HAP-1 (cell line): ENCODE data around the gene IL10.

Experiments
- DNase-seq, 2 experiments: peaks; one replicate each; pipeline ENCODE4 v3.0.0-alpha.2; 2016 to 2020; ENCODE audit warnings: low spot score in 2 of 2
- H3K27me3 ChIP-seq: fragments of 250-450 bp; sonication (Bioruptor Pico); 2 replicates; pipeline ENCODE4 v1.5.1; 2020; ENCODE audit warnings: low read depth, mild to moderate bottlenecking, moderate library complexity
- H3K36me3 ChIP-seq: fragments of 250-450 bp; sonication (Bioruptor Pico); replicated peaks from 2 replicates; pipeline ENCODE4 v1.5.1; 2020; ENCODE audit warnings: mild to moderate bottlenecking
- H3K4me1 ChIP-seq: fragments of 250-450 bp; sonication (Bioruptor Pico); 2 replicates; pipeline ENCODE4 v1.5.1; 2020; ENCODE audit warnings: mild to moderate bottlenecking
- H3K4me3 ChIP-seq: fragments of 250-450 bp; sonication (Bioruptor Pico); 2 replicates; pipeline ENCODE4 v1.5.1; 2020; ENCODE audit warnings: mild to moderate bottlenecking, moderate library complexity
- H3K9me3 ChIP-seq: fragments of 250-450 bp; sonication (Bioruptor Pico); 2 replicates; pipeline ENCODE4 v1.5.1; 2020; ENCODE audit warnings: mild to moderate bottlenecking, moderate library complexity
- in situ Hi-C: fragments of 300-500 bp; cut with MboI; formaldehyde crosslinking; loops from 3 replicates; pipeline ENCODE4 v1.14.3; 2020; ENCODE audit warnings: low sequenced_read_pairs, inconsistent platforms, mixed read lengths

The IL10 gene

DNA sequence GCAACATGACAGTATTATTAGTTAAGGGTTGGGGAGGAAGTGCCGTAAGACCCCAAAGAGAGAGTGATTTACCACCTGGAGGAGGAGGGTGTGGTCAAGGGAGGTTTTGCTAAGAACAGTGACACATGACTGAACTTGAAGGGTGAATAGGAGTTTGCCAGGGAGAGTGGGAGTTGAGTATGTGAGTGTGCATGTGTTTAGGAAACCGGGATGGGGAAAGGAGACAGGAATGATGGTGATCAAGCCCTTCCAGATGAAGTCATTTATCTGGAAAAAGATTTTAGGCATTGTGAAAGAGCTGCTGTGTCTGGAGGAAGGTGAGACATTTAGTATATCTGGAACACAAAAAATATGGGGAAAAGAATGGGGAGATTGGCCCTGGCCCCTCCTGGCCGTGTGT is 28.1 kb upstream of the IL10 start:
- Histone ChIP-seq H3K4me3 (no peak overlapping the region), H3K9me3 (no peaks in the 10 kb centered on the region), H3K4me1 (no peaks in the 10 kb centered on the region), H3K36me3 (no peaks in the 10 kb centered on the region), H3K27me3 (peaks cover 4% of the 10 kb centered on the region; the same call in 1 of the 2 replicates)
- in situ Hi-C loops: loop anchor here (10.0 kb wide), 1 partner anchor 56 kb away; no protein-coding TSS in a partner anchor
- DNase-seq: no peak

DNA sequence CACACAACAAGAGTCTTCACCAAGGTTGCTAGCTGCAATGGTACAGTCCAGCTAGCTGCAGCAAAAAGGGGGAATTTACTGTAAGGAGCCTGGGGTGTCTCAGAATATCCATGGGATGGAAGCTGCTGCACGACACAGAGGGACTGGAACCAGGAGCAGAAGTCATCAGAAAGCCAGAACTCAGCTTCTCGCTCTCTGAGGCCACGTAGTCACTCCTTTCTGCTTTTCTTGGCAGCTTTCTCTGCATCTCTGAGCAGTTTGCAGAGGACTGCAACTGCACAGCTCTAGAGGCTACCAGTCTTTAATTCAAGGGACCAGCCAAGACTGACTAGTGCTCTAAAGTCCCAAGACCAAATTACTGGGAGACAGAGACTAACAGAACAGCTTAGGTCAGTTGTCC is 27.0 kb upstream of the IL10 start:
- no peaks in the 10 kb centered on the region for H3K4me1 ChIP-seq
- in situ Hi-C loops: no loop called here
- H3K9me3 ChIP-seq: no peaks in the 10 kb centered on the region
- H3K4me3 ChIP-seq: no peak overlapping the region
- DNase-seq: no peak
- H3K36me3 ChIP-seq: no peaks in the 10 kb centered on the region
- peaks cover 4% of the 10 kb centered on the region; the same call in 1 of the 2 replicates for H3K27me3 ChIP-seq

DNA sequence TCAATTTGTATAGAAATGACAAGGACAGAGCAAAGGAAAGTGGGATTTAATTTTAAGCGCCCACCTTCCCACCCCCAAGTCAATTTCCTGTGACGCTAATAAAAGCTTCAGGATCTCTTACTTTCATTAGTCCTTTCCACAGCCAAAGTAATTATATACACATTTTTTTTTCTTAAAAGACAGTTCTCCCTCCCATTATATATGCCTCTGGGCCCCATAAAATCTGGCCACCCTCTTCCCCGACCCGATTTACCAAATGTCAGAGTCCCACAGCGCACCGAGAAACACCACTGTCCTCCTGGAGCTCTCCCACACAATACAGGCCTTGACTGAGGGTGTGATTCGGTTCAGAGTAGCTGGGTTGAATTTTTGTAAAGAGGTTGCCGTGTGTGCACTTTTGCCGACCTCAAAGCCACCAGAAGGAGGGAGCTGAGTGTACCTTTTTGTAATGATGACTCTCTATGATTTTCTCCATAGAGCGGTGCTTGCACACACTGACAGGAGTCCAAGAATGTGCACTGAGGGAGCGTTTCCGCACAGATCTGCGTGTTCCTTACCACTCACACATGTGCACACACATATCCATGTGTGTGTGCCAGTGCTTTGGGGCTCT is 26.2 kb upstream of the IL10 start:
- Histone ChIP-seq H3K4me1 (no peaks in the 10 kb centered on the region), H3K27me3 (peaks cover 4% of the 10 kb centered on the region; the same call in 1 of the 2 replicates), H3K9me3 (no peaks in the 10 kb centered on the region), H3K4me3 (no peak overlapping the region), H3K36me3 (no peaks in the 10 kb centered on the region)
- in situ Hi-C loops: no loop called here
- DNase-seq: no peak

DNA sequence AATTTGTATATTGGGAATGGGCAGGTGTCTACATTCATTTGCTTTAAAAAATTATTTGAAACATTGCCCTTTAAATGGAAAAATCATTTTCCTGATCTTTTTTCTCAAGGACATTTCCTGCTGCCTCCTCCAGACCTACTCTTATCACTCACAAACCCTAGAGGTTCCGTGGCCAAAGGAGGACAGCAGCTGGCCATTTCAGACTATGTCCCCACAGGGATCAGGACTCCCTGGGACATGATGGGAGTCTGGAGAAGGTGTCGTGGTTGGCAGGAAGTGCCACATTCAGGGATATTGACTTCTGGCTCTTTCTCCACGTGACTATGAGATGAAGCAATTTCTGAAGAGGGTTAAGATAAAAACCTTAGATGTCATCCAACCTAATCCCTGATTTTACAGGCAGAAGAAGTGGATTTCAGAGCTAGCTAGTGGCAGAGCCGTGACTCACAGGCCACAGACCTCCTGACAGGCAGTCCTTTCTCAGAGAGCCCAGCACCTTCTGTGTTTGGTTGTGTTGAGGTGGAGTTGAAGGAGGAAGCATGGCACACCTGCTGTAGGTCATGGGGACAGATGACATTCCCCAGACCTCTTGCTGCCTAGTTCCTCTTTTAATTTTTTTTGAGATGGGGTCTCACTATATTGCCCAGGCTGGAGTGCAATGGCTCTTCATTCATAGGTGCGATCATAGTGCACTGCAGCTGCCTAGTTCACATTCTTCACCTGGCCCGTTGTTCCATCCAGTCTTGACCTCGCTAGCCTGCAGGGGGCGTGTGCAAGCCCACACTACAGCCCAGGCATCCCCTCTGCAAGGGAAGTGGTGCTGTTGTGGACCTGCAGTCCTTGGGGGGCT is 25.5 kb upstream of the IL10 start:
- Histone ChIP-seq H3K27me3 (peaks cover 4% of the 10 kb centered on the region; the same call in 1 of the 2 replicates), H3K4me3 (no peak overlapping the region), H3K9me3 (no peaks in the 10 kb centered on the region), H3K4me1 (no peaks in the 10 kb centered on the region), H3K36me3 (no peaks in the 10 kb centered on the region)
- in situ Hi-C loops: no loop called here
- DNase-seq: peak; percentile 10 to 51

DNA sequence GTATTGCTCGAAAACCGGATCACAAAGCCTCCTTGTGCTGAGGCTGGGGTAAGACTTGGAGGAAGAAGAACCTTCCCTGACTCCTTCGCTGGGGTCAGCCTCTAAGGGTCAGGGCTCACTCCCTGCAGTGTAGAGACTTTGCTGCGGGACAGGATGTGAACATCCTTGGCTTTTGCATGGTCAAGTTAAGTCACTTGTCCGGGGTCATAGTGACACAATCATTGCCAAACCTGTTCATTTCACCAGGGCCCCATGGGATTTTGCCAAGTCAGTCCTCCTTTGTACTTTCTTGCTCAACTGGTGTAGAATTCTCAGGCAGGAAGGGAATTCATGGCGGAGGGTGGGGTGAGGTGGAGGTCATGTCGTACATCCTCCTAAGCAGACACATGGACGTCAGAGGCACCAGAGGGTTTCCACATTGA is 24.7 kb upstream of the IL10 start:
- in situ Hi-C loops: no loop called here
- DNase-seq: no peak
- no peaks in the 10 kb centered on the region for H3K4me1 ChIP-seq
- peaks cover 4% of the 10 kb centered on the region; the same call in 1 of the 2 replicates for H3K27me3 ChIP-seq
- H3K4me3 ChIP-seq: no peak overlapping the region
- H3K9me3 ChIP-seq: no peaks in the 10 kb centered on the region
- no peaks in the 10 kb centered on the region for H3K36me3 ChIP-seq

DNA sequence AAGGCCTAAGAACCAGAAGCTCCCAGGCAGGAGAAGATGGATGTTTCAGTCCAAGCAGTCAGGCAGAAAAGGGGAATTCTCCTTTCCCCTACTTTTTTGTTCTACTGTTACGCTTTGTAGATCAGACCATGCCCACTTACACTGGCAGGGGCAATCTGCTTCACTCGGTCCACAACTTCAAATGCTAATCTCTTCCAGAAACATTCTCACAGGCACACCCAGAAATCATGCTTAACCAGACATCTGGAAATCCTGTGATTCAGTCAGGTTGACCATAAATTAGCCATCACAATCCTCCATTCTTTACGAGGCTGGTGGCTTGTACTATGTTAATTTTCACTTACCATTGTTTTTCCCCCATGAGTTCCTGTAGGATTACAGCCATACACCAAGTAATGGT is 23.8 kb upstream of the IL10 start:
- Histone ChIP-seq H3K4me1 (no peaks in the 10 kb centered on the region), H3K4me3 (no peak overlapping the region), H3K27me3 (peaks cover 4% of the 10 kb centered on the region; the same call in 1 of the 2 replicates), H3K36me3 (no peaks in the 10 kb centered on the region), H3K9me3 (no peaks in the 10 kb centered on the region)
- in situ Hi-C loops: no loop called here
- no peak for DNase-seq

DNA sequence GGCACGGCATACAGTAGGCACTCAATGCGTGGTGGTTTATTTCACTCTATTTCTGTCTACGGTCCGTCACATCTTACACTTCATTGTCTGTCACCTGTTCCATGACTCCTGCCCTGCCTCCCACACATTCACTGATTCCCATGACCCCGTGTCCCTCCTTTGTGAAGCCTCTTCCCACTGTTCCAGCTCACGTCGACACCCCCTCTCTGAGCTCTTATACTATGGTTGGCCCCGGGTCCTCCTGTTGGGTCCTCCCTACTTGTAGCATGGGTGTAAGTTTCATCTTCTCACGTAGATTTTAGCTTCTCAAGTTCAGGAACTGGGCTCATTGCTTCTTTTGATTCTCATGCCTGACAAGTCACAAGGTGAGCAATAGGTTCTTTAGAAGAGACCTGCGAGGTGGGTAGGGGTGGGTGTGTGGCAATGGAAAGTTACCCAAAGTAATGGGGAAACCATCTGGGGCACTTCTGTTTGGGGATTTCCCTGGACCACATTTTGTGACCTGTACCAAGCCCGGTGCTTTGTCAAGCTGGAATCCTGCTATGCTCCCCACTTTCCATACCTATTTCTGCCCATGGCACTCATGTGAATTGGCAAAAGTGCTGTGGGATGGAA is 22.1 kb upstream of the IL10 start:
- in situ Hi-C loops: no loop called here
- DNase-seq: no peak
- Histone ChIP-seq H3K27me3 (peaks cover 5% of the 10 kb centered on the region; the same call in 1 of the 2 replicates), H3K36me3 (no peaks in the 10 kb centered on the region), H3K4me1 (no peaks in the 10 kb centered on the region), H3K9me3 (no peaks in the 10 kb centered on the region), H3K4me3 (no peak overlapping the region)

DNA sequence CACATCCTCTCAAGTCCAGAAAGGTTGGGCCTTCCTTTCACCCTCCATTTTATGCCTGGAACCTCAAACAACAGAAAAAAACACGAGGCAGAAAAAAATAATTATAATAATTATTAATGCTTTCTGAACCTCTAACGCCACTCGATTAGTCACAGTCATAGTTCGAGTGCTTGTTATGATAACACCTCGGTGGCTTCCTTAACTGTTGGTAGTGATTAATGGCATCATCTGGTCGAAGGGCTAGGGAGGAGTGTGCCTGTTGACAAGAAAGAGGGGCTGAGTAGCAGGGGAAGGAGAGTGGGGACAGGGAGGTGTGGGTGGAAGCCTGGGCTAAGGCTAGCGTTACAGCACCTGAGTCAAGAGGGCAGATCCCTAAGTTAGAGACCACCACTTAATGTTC is 21.3 kb upstream of the IL10 start:
- no peak for DNase-seq
- no peaks in the 10 kb centered on the region for H3K4me1 ChIP-seq
- no peak overlapping the region for H3K4me3 ChIP-seq
- in situ Hi-C loops: no loop called here
- H3K27me3 ChIP-seq: peaks cover 4% of the 10 kb centered on the region; the same call in 1 of the 2 replicates
- H3K36me3 ChIP-seq: no peaks in the 10 kb centered on the region
- no peaks in the 10 kb centered on the region for H3K9me3 ChIP-seq

DNA sequence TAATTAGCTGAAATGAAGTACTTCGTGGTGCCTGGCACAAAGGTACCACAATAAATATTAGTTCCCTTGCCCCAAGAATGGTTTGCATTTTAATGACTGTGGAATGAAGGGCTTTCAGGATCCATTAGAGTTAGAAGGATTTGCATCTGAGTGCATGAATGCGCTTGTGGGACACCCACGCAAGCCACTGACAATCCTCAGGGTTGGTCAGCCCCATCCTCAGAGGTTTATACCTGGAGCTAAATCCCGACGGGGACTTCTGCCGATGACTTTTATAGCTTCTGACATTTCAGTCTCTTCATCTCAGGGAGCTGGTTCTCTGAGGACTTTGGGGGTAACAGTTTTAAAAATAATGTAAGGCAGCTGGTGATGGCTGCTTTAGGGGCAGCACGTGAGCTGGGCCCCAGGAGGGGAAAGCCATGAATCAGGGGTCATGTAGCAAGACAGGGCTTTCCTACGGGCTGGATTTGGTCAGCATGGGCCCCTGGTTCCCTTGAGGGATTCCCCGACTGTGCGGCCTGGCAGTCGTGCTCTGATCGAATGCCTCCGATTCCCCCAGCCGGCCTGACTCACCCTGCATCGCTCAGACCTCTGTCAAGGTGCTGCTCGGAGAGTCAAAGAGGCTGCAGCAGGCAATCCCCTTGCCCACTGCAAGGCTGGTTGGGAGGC is 20.8 kb upstream of the IL10 start:
- in situ Hi-C loops: no loop called here
- Histone ChIP-seq H3K36me3 (no peaks in the 10 kb centered on the region), H3K27me3 (peaks cover 4% of the 10 kb centered on the region; the same call in 1 of the 2 replicates), H3K4me1 (no peaks in the 10 kb centered on the region), H3K4me3 (no peak overlapping the region), H3K9me3 (no peaks in the 10 kb centered on the region)
- no peak for DNase-seq

DNA sequence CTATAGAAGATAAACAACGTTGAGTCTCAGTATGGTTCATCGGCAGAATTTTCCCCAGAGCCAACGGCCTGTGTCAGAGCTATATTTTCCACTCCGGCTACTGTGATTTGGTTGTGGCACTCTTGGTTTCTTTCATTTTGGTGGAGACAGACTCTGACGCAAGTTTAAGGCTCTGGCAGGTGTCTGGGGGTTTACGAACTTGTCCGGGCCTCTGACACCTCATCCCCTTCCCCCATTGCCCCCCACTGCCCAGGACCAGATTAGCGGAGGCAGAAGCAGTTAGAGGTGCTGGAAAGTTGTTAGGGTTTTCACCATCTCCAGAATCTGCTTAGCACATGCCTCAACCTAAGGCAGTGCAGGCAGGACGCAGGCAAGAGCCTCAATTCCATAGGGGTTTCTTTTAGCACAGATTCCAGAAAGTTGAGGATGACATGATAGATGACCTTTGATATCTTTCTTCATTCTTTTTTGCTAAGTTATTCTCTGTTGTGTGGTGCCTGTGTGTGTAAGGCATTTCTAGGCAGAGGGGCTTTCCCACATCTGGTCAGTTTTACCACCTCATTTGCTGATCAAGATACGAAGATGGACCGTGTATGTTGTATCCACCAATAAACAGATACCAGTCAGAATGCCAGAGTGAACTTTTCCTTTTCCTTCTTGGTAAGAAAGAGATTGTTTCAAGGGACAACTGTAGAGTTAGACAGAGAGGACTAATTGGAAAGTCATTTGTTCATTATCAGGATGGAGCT is 18.4 kb upstream of the IL10 start:
- H3K4me1 ChIP-seq: no peaks in the 10 kb centered on the region
- H3K9me3 ChIP-seq: no peaks in the 10 kb centered on the region
- in situ Hi-C loops: no loop called here
- DNase-seq: no peak
- H3K4me3 ChIP-seq: no peak overlapping the region
- 0 out of 2 replicates have a peak, but pooled peaks cover 4% of the 10 kb centered on the region for H3K27me3 ChIP-seq
- H3K36me3 ChIP-seq: no peaks in the 10 kb centered on the region

DNA sequence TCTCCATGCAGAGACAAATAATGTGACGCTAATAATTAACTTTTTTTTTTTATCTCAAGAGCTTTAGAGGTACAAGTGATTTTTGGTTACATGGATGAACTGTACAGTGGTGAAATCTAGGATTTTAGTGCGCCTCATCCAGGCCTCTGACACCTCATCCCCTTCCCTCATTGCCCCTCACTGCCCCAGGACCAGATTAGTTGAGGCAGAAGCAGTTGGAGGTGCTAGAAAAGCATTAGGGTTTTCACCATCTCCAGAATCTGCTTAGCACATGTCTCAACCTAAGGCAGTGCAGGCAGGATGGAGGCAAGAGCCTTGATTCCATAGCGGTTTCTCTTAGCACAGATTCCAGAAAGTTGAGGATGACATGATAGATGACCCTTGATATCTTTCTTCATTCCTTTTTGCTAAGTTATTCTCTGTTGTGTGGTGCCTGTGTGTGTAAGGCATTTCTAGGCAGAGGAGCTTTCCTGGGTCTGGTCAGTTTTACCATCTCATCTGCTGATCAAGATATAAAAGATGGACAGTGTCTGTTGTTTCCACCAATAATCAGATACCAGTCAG is 16.3 kb upstream of the IL10 start:
- H3K4me3 ChIP-seq: no peak overlapping the region
- in situ Hi-C loops: no loop called here
- no peaks in the 10 kb centered on the region for H3K36me3 ChIP-seq
- no peaks in the 10 kb centered on the region for H3K4me1 ChIP-seq
- 0 out of 2 replicates have a peak, but pooled peaks cover 4% of the 10 kb centered on the region for H3K27me3 ChIP-seq
- DNase-seq: no peak
- no peaks in the 10 kb centered on the region for H3K9me3 ChIP-seq

DNA sequence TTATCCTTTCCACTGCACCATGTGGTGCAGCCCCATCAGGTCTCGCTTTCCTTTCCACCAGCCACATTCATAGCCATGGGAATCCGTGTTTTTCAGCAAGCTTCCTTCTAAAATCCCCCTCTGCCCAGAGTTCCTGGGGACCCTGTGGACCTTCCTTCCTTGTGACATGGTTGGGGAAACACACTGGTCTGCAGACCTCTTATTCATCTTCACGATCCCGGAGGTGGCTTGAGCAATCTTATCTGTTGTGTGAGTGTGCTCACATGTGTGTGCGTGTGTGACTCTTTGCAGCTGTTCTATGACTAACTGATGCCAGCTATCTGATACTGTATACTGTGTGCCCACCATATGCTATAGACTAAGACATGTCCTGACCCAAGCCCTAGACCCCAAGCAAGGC is 15.6 kb upstream of the IL10 start:
- Histone ChIP-seq H3K36me3 (no peaks in the 10 kb centered on the region), H3K4me1 (no peaks in the 10 kb centered on the region), H3K4me3 (no peak overlapping the region), H3K27me3 (0 out of 2 replicates have a peak, but pooled peaks cover 4% of the 10 kb centered on the region), H3K9me3 (no peaks in the 10 kb centered on the region)
- no peak for DNase-seq
- in situ Hi-C loops: no loop called here
